Mucosa of descending colon (tissue), 3 donors: ENCODE measurements around the gene C19orf47. TPM values are rescaled to one million over a fixed set of nuclear protein-coding genes. Genes with fewer than 3 reads are reported as not detected.

ENCODE experiments used
- ATAC-seq: fragments of 200-7000 bp; cut with Tn5 transposase; one replicate; pipeline ENCODE4 v1.9.1; 2020; ENCODE audit warnings: mild to moderate bottlenecking, moderate library complexity
- DNase-seq, 3 donors: peaks; one replicate each; pipeline ENCODE4 v3.0.0-alpha.2; 2020
- H3K36me3 ChIP-seq: fragments of 200-600 bp; one replicate; pipeline ENCODE4 v1.8.0; 2021; ENCODE audit warnings: low read depth, mild to moderate bottlenecking
- H3K4me1 ChIP-seq: fragments of 200-600 bp; one replicate; pipeline ENCODE4 v1.8.0; 2021; ENCODE audit warnings: low read depth, mild to moderate bottlenecking
- H3K4me3 ChIP-seq: fragments of 200-600 bp; one replicate; pipeline ENCODE4 v1.8.0; 2021; ENCODE audit warnings: mild to moderate bottlenecking
- H3K9me3 ChIP-seq: fragments of 200-600 bp; one replicate; pipeline ENCODE4 v1.8.0; 2021; ENCODE audit warnings: mild to moderate bottlenecking
- intact Hi-C, 2 donors: fragments of 100-400 bp; cut with DNase I in 1 of 2; cut with micrococcal nuclease in 1 of 2; formaldehyde crosslinking; loops; one replicate each; pipeline versions ENCODE4 v1.11.0 to v1.11.1; 2022; cut with DNase I, micrococcal nuclease
- total RNA-seq, 3 donors: library from RNA; stranded (reverse); fragmentation: NEBNext Ultra II Directional in 2 of 3; extraction: Animal tissue kit (Norgen Biotek cat#: 25700) in 2 of 3; gene quantifications; one replicate each; pipeline versions ENCODE4 v1.2.1 to v1.2.4, GENCODE V29; 2021 to 2023
- TF ChIP-seq, protein P1 (sequence below): fragments of 200-600 bp; IDR thresholded peaks from one replicate; pipeline ENCODE4 v1.8.0; 2022; ENCODE audit warnings: antibody characterized with exemption, mild to moderate bottlenecking
- donor health status: DM: no; HTN: no; CAD: no; lungs with moderate emphysema.
- donor health status: DM: no; HTN: no; CAD: no.
- donor health status: DM: no; HTN: yes; CAD: no.

C19orf47 gene
- total RNA-seq, 3 donors from 2014 or later: 12.1 to 21.2 (median 12.5) TPM

DNA sequence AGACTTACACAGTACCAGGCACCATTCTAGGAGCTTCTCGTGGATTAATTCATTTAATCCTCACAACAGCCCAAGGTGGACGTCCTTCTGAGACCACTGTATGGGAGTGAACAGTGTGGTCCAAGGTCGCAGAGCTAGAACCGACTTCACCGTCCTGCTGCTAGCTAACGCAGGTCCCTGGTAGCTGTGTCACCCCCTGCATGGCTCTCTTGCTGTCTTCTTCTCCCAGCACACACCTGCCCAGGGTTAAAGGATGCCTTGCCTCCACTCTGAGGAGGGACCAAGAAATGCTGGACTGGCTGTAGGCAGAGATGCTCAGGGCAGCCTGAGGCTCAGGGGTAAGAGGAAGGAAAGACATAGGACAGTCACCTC lies 66.0 kb downstream of the C19orf47 start:
- DNase-seq (no peak), ATAC-seq (no peak)
- Histone ChIP-seq H3K9me3 (no peaks in the 10 kb centered on the region), H3K36me3 (no peaks in the 10 kb centered on the region), H3K4me1 (peaks cover 49% of the 10 kb centered on the region), H3K4me3 (no peak overlapping the region)
- TF ChIP-seq, protein P1, sequence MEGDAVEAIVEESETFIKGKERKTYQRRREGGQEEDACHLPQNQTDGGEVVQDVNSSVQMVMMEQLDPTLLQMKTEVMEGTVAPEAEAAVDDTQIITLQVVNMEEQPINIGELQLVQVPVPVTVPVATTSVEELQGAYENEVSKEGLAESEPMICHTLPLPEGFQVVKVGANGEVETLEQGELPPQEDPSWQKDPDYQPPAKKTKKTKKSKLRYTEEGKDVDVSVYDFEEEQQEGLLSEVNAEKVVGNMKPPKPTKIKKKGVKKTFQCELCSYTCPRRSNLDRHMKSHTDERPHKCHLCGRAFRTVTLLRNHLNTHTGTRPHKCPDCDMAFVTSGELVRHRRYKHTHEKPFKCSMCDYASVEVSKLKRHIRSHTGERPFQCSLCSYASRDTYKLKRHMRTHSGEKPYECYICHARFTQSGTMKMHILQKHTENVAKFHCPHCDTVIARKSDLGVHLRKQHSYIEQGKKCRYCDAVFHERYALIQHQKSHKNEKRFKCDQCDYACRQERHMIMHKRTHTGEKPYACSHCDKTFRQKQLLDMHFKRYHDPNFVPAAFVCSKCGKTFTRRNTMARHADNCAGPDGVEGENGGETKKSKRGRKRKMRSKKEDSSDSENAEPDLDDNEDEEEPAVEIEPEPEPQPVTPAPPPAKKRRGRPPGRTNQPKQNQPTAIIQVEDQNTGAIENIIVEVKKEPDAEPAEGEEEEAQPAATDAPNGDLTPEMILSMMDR: no peak
- intact Hi-C loops: no loop called here

DNA sequence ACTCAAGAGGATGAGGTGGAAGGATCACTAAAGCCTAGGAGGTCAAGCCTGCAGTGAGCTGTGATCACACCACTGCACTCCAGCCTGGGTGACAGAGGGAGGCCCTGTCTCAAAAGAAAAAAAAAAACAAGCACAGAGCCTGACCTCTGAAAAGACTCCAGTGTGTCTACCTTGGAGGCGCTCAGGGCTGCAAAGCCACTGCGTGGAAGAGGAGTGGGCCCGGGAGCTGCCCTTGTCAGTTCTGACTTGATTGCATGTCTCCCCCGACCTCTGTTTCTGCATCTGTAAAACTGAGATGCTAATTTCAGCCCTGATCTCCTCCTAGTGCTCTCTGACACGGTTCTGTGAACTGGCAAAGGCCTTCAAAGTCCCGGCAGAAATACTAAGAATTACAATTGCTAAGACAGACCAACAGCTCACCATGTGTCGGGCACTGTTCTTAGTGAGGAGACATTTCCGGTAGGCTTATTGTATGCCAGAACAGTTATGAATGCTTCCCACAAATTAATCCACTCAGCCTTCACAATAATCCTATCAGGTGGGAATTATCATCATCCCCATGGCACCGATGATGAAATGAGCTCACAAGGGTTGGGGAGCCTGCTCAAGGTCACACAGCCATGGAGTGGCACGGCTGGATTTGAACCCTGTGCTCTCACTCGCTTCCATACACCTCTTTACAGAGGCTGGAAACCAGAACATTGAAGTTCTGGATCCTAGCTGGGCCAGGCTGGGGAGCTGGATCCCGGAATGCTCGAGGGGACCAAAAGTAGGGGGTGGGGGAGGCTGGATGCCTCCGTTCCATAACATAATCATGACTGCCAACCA lies 66.6 kb downstream of the C19orf47 start:
- ATAC-seq (no peak), DNase-seq (no peak)
- TF ChIP-seq, protein P1: no peak
- Histone ChIP-seq H3K36me3 (no peaks in the 10 kb centered on the region), H3K9me3 (no peaks in the 10 kb centered on the region), H3K4me1 (peaks cover 49% of the 10 kb centered on the region), H3K4me3 (no peak overlapping the region)
- intact Hi-C loops: no loop called here

DNA sequence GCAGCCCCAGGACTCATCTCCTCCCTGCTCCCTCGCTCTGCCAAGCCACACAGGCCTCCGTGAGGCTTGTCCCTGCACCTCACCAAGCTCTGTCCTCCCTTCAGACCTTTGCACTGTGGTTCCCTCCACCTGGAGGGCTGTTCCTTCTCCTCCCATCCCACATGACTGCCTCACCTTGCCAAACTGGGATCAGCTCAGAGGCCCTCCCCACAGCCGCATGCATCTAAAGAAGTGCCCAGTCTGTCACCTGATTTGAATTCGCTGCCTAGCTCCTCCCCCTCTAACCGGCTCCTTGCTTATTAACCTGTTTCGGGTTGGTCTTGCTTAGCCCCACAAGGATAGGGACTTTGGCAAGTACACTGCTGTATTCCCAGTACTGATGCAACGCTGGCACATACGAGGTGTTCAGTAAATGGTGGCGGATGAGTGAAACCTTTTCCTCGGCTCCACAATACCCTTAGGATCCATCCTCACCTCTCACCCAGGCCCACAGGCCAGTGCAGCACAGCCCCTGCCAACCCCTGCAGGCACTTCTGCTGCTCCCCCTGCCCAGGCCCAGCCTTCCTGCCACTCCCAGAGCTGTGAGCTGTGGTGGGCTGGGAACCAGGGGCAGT lies 67.5 kb downstream of the C19orf47 start:
- Histone ChIP-seq H3K9me3 (no peaks in the 10 kb centered on the region), H3K36me3 (no peaks in the 10 kb centered on the region), H3K4me3 (no peak overlapping the region), H3K4me1 (peaks cover 49% of the 10 kb centered on the region)
- ATAC-seq: peak; percentile 79
- TF ChIP-seq, protein P1: no peak
- DNase-seq: peak; percentile 82 to 88 (median 83)
- intact Hi-C loops: no loop called here

DNA sequence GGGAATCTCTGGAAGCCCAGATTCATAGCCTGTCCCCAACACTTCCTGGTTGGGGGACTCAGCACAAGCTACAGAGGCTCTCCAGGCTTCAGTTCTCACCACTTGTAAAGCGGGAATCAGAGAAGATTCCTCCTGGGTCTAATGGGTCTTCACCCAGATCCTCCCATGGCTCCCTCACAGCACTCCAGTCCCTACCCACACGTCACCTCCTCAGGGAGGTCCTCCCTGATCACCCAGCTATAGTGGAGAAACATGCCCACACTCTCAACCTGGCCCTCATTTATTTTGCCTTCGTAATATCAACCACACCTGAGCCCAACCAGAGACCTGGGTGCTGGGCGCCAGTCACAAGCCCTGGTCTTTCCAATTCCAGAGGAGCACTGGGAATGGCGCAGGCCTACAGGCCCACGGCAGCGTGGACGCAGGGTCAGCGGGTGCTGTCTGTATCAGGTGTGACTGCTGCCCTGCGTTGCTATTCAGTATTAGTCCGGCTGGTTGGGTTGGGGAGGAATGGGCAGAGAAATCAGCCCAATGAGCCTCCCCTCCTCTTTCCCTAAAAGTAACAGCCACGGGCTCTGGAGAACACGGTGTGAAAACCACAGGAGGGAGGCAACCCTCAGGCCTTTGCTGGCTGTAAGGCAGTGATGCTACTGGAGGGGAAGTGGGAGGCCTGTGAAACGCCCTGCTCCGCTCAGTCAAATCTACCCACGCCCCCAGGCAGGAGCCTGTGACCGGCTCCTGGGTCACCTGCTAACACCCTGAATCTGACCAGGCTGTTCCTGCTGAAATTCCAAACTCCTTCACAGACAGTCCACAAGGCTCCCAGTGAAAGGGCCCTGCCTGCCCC lies 68.2 kb downstream of the C19orf47 start:
- peak; percentile 26 for ATAC-seq
- no peaks in the 10 kb centered on the region for H3K36me3 ChIP-seq

DNA sequence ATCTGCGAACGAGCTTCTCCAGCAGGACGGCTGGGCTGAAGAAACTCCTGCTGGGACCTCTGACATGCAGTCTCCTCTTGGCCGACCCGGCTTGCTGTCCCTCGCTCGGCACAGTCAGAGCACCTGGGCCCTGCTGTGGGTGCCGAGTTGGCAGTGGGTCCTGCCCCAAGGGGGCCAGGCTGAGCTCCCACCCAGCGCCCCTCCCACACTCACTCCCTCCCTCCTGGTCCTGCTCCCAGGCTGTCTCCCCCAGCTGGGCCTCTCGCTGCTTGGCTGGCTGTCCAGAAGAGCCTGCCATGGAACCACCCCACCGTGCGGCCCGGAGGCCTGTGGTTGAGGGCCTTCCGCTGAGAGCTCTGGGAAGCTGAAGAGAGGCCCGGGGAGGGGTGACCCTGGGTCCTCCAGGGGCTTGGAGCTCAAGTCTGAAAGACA lies 69.1 kb downstream of the C19orf47 start:
- H3K36me3 ChIP-seq: no peaks in the 10 kb centered on the region
- intact Hi-C loops: no loop called here
- TF ChIP-seq, protein P1: no peak
- no peak overlapping the region for H3K4me3 ChIP-seq
- H3K9me3 ChIP-seq: no peaks in the 10 kb centered on the region
- ATAC-seq (no peak), DNase-seq (peak; percentile 32 to 65 (median 62))
- peaks cover 51% of the 10 kb centered on the region for H3K4me1 ChIP-seq

More for the DNA sequence above, 68.2 kb downstream of the C19orf47 start:
- Histone ChIP-seq H3K4me1 (peaks cover 53% of the 10 kb centered on the region), H3K4me3 (no peak overlapping the region), H3K9me3 (no peaks in the 10 kb centered on the region)
- intact Hi-C loops: no loop called here
- no peak for DNase-seq
- TF ChIP-seq, protein P1: no peak
